ENCODE results near the gene DOK5.

The DOK5 gene

DNA sequence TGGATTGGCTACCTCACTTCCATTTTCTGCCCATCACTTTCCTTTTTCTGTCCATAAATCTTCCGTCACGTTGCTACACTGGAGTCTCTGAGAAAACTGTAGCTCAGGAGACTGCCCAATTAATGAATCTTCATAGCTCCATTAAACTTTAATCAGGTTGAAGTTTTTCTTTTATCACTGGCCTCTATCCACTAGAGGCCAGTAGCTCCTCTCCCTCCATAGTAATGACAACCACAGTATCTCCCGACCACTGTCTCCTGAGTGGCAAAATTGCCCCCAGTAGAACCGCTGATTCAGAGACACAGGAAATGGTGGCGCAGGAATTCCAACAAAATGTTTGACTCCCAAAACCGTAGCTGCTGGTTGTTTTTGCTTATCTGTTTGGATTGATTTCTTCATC is 18.4 kb upstream of the DOK5 start:
- H3K27ac Mint-ChIP-seq = no peak overlapping the region
- no peak overlapping the region for H3K4me3 Mint-ChIP-seq
- no peaks in the 10 kb centered on the region for H3K36me3 Mint-ChIP-seq
- peaks cover 10% of the 10 kb centered on the region for H3K9me3 Mint-ChIP-seq
- H3K4me1 Mint-ChIP-seq = no peaks in the 10 kb centered on the region
- DNase-seq (ENCODE audit: low spot score in 2 of 2) (no peak), ATAC-seq (ENCODE audit: low read depth) (no peak)
- peaks cover 3% of the 10 kb centered on the region for H3K27me3 Mint-ChIP-seq

GRCh38 chr20:54458219-54458618 is 17.2 kb upstream of the DOK5 start:
- peaks cover 6% of the 10 kb centered on the region for H3K9me3 Mint-ChIP-seq
- DNase-seq (ENCODE audit: low spot score in 2 of 2) (no peak), ATAC-seq (ENCODE audit: low read depth) (no peak)
- no peak overlapping the region for H3K4me3 Mint-ChIP-seq
- peaks cover 3% of the 10 kb centered on the region for H3K27me3 Mint-ChIP-seq
- no peaks in the 10 kb centered on the region for H3K4me1 Mint-ChIP-seq
- H3K36me3 Mint-ChIP-seq = no peaks in the 10 kb centered on the region
- H3K27ac Mint-ChIP-seq = no peak overlapping the region

DNA sequence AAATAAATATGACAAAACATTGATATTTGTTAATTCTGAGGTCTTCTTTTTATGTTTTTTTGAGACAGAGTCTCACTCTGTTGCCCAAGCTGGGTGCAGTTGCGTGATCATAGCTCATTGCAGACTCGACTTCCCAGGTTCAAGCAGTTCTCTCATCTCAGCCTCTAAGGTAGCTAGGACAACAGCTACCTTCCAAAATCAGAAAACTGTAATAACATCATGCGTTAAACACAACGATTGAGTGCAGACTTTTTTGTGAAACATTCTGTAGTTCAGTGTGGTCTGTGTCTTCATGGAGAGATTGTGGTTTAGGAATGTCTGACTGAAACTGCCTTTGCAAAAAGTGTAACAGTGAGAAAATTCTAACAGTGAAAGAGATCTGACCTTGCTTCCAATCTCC is 16.1 kb upstream of the DOK5 start:
- Mint-ChIP-seq H3K27me3 (peaks cover 3% of the 10 kb centered on the region), H3K4me3 (no peak overlapping the region), H3K4me1 (no peaks in the 10 kb centered on the region), H3K9me3 (peaks cover 3% of the 10 kb centered on the region), H3K36me3 (no peaks in the 10 kb centered on the region), H3K27ac (no peak overlapping the region)
- no peak for ATAC-seq (ENCODE audit: low read depth)
- DNase-seq (ENCODE audit: low spot score in 2 of 2) = no peak

- ATAC-seq (ENCODE audit: low read depth) (no peak), DNase-seq (ENCODE audit: low spot score in 2 of 2) (no peak)
- Mint-ChIP-seq H3K36me3 (no peaks in the 10 kb centered on the region), H3K27ac (no peak overlapping the region), H3K4me1 (no peaks in the 10 kb centered on the region), H3K9me3 (peaks cover 1% of the 10 kb centered on the region), H3K27me3 (no peaks in the 10 kb centered on the region), H3K4me3 (no peak overlapping the region)
These were observed 11.4 kb upstream of the DOK5 start for GRCh38 chr20:54464003-54464402.

DNA sequence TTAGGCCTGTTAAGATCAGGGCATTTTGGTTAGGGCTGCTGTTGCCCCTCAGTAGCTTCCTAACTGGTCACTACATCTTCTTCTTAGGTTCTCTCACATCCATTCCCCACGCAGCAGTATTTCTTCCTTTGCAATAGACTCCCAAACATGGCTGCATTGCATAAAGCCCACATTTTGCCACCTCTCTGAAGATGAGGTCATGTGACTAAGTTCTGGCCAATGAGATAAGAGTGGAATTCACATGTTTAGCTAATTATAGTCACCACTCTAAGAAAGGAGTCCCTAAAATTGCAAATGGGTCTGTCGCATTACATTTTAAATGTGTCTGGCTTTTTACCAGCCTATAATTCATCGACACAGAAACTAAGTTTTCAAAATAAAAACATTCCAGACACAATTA is 9.3 kb upstream of the DOK5 start:
- no peak for DNase-seq (ENCODE audit: low spot score in 2 of 2)
- no peak overlapping the region for H3K27ac Mint-ChIP-seq
- H3K4me1 Mint-ChIP-seq = no peaks in the 10 kb centered on the region
- no peak for ATAC-seq (ENCODE audit: low read depth)
- H3K4me3 Mint-ChIP-seq = no peak overlapping the region
- no peaks in the 10 kb centered on the region for H3K9me3 Mint-ChIP-seq
- H3K36me3 Mint-ChIP-seq = no peaks in the 10 kb centered on the region
- H3K27me3 Mint-ChIP-seq = no peaks in the 10 kb centered on the region

DNA sequence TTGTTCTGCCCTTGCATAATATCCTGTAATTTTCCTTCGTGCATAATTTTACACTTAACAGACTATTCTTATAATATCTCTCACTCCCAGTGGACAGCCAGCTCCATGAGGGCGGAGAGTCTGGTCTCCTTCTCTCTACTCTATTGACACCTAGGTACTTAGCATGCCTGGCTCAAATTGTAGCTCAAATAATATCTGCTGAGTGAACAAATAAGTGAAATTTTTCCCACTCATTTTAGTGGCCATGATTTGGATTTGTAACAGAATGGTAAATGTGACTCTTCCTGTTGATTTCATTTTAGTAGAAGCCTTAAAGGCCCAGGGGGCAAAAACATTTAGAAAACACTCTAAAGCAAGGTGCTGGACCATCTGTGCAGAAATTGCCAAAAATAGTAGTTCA is 7.8 kb upstream of the DOK5 start:
- Mint-ChIP-seq H3K9me3 (peaks cover 2% of the 10 kb centered on the region), H3K4me3 (no peak overlapping the region), H3K36me3 (no peaks in the 10 kb centered on the region), H3K27ac (no peak overlapping the region), H3K27me3 (peaks cover 3% of the 10 kb centered on the region), H3K4me1 (no peaks in the 10 kb centered on the region)
- DNase-seq (ENCODE audit: low spot score in 2 of 2) = no peak
- ATAC-seq (ENCODE audit: low read depth) = no peak

DNA sequence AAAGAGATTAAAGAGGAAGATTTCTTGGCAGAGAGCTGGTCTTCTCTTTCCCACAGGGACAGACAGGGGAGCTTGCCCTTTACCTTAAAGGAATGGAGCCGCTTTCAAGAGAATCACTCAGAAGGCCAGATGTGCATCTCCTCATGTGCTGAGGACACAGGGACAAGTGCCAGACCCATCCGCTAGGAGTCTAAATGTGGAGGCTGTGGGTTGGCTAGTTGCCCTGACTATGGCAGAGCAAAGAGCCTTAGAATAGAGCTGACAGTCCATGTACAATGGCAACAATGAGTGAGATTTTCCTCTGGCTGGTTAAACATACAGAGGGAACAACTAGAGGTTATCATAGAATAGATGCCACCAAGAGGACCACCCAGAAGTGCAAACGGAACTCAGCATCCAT is 7.3 kb upstream of the DOK5 start:
- H3K27me3 Mint-ChIP-seq = peaks cover 3% of the 10 kb centered on the region
- H3K4me3 Mint-ChIP-seq = no peak overlapping the region
- H3K27ac Mint-ChIP-seq = no peak overlapping the region
- ATAC-seq (ENCODE audit: low read depth) = no peak
- no peaks in the 10 kb centered on the region for H3K36me3 Mint-ChIP-seq
- no peak for DNase-seq (ENCODE audit: low spot score in 2 of 2)
- H3K9me3 Mint-ChIP-seq = peaks cover 2% of the 10 kb centered on the region
- H3K4me1 Mint-ChIP-seq = no peaks in the 10 kb centered on the region

DNA sequence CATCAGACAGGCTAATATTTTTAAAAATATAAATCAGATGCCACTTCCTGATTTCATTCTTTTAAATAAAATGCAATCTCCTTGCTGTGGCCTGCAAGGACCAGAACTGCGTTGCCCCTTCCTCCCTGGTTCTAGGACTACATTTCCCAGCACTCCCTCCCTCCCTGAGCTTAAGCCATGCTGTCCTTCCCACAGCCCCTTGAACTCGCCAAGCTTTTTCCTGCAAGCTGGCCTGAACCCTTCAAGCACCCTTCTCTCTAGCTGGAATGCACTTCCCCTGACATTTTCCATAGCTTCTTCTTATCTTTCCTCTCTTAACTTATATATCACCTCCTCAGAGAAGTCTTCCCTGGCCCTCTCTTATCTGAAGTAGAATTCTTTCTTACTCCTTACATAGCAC is 6.1 kb upstream of the DOK5 start:
- Mint-ChIP-seq H3K27ac (no peak overlapping the region), H3K4me1 (no peaks in the 10 kb centered on the region), H3K9me3 (peaks cover 2% of the 10 kb centered on the region), H3K36me3 (no peaks in the 10 kb centered on the region), H3K4me3 (no peak overlapping the region), H3K27me3 (peaks cover 3% of the 10 kb centered on the region)
- DNase-seq (ENCODE audit: low spot score in 2 of 2) = no peak
- ATAC-seq (ENCODE audit: low read depth) = no peak

DNA sequence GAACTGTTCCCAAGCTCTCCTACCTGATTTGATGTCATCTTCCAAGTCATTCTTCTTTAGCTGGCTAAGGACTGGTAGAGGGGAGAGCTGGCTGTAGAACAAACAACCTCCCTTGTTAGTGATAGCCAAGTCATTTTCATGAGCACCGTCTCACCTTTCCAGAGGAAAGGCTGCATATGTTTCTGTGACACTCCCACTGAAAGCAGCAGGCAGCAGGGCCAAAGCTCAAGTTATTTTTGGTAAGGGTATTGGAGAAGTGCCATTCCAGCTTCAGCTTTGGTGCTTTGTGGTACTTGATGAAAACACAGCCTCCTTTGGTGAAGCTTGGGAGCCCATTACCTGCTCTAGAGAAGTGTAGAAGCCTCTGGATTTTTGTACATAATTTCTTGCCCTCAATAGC is 5.4 kb upstream of the DOK5 start:
- ATAC-seq (ENCODE audit: low read depth) (no peak), DNase-seq (ENCODE audit: low spot score in 2 of 2) (no peak)
- Mint-ChIP-seq H3K27ac (no peak overlapping the region), H3K27me3 (peaks cover 10% of the 10 kb centered on the region), H3K9me3 (peaks cover 2% of the 10 kb centered on the region), H3K36me3 (no peaks in the 10 kb centered on the region), H3K4me3 (no peak overlapping the region), H3K4me1 (no peaks in the 10 kb centered on the region)

- H3K36me3 Mint-ChIP-seq = no peaks in the 10 kb centered on the region
- DNase-seq (ENCODE audit: low spot score in 2 of 2) = no peak
- H3K4me1 Mint-ChIP-seq = no peaks in the 10 kb centered on the region
- peaks cover 11% of the 10 kb centered on the region for H3K27me3 Mint-ChIP-seq
- no peak for ATAC-seq (ENCODE audit: low read depth)
- peaks cover 2% of the 10 kb centered on the region for H3K9me3 Mint-ChIP-seq
- no peak overlapping the region for H3K27ac Mint-ChIP-seq
- H3K4me3 Mint-ChIP-seq = no peak overlapping the region
These were observed 4.7 kb upstream of the DOK5 start for GRCh38 chr20:54470697-54471096.

GRCh38 chr20:54472607-54473006 is 2.8 kb upstream of the DOK5 start:
- H3K36me3 Mint-ChIP-seq = no peaks in the 10 kb centered on the region
- DNase-seq (ENCODE audit: low spot score in 2 of 2) = no peak
- H3K27me3 Mint-ChIP-seq = peaks cover 15% of the 10 kb centered on the region
- H3K4me1 Mint-ChIP-seq = peaks cover 2% of the 10 kb centered on the region
- H3K9me3 Mint-ChIP-seq = peaks cover 2% of the 10 kb centered on the region
- no peak overlapping the region for H3K27ac Mint-ChIP-seq
- no peak overlapping the region for H3K4me3 Mint-ChIP-seq
- no peak for ATAC-seq (ENCODE audit: low read depth)

- Mint-ChIP-seq H3K9me3 (peaks cover 2% of the 10 kb centered on the region), H3K4me1 (peaks cover 2% of the 10 kb centered on the region), H3K27me3 (peaks cover 15% of the 10 kb centered on the region), H3K27ac (no peak overlapping the region), H3K4me3 (no peak overlapping the region), H3K36me3 (no peaks in the 10 kb centered on the region)
- ATAC-seq (ENCODE audit: low read depth) (no peak), DNase-seq (ENCODE audit: low spot score in 2 of 2) (no peak)
These were observed 2.1 kb upstream of the DOK5 start for GRCh38 chr20:54473340-54473739.

DNA sequence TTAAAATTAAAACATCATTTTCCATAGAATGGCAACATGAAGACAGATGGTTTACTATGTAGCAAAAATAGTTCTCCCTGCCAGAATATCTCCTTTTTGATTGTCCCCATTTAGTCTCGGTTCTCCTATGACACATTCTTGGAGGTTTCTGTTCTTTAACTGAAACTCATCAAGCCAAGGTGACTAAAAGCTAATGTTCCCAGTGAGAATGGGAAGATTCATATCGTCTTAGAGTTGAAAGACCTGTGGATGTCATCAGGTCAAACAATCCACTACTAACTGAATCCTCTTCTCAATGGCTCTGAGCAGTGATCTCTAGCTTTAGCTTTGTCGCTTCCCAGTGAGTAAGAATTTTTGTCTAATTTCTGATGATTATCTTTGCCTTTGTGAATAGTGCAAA is 1.3 kb upstream of the DOK5 start:
- ATAC-seq (ENCODE audit: low read depth) = no peak
- H3K27me3 Mint-ChIP-seq = peaks cover 15% of the 10 kb centered on the region
- peaks cover 2% of the 10 kb centered on the region for H3K4me1 Mint-ChIP-seq

DNA sequence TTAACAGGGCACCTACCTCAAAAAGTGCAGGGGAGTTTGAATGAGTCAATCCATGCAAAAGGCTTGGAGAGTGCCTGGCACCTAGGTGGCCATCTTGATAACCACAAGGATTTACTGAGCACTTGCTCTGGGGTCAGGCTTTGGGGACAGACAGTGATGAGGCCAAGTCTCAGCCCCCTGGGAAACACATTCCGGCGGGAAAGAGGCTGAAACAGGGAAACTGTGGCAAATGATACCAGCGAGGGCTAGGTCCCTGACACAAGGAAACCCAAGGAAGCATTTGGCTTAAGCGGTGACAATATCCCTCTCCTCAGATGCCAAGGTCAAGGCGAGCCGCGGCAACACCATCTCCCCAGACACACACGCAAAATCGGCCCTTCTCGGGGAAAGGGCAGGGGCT is 527 bp upstream of the DOK5 start:
- no peak overlapping the region for H3K4me3 Mint-ChIP-seq
- H3K27ac Mint-ChIP-seq = no peak overlapping the region

More for the DNA sequence above, 1.3 kb upstream of the DOK5 start:
- Mint-ChIP-seq H3K27ac (no peak overlapping the region), H3K4me3 (no peak overlapping the region), H3K36me3 (no peaks in the 10 kb centered on the region), H3K9me3 (peaks cover 2% of the 10 kb centered on the region)
- DNase-seq (ENCODE audit: low spot score in 2 of 2) = no peak

GRCh38 chr20:54476169-54477009 is 996 bp downstream of the DOK5 start:
- DNase-seq (ENCODE audit: low spot score in 2 of 2) = no peak
- H3K4me1 Mint-ChIP-seq = peaks cover 2% of the 10 kb centered on the region
- H3K27ac Mint-ChIP-seq = no peak overlapping the region
- H3K27me3 Mint-ChIP-seq = peaks cover 24% of the 10 kb centered on the region
- no peak for ATAC-seq (ENCODE audit: low read depth)
- no peak overlapping the region for H3K4me3 Mint-ChIP-seq
- H3K36me3 Mint-ChIP-seq = no peaks in the 10 kb centered on the region
- H3K9me3 Mint-ChIP-seq = peaks cover 4% of the 10 kb centered on the region

More for the DNA sequence above, 527 bp upstream of the DOK5 start:
- no peak for ATAC-seq (ENCODE audit: low read depth)
- Mint-ChIP-seq H3K9me3 (peaks cover 2% of the 10 kb centered on the region), H3K36me3 (no peaks in the 10 kb centered on the region), H3K27me3 (peaks cover 19% of the 10 kb centered on the region), H3K4me1 (peaks cover 2% of the 10 kb centered on the region)
- no peak for DNase-seq (ENCODE audit: low spot score in 2 of 2)

Data from memory B cell (primary cell).